Activated naive CD4-positive, alpha-beta T cell treated with Interleukin-2 at 50 U/mL for 16 hours (primary cell): Measurements from ENCODE around the gene CYGB.
"Not testable (repeated sequence)": the region's sequence is repeated elsewhere in the genome, so short reads cannot be mapped to it uniquely, and the experiment has no call there.

ENCODE experiments used
- DNase-seq: peaks from one replicate; pipeline ENCODE4 v3.0.0-alpha.2; 2020

The CYGB gene

DNA sequence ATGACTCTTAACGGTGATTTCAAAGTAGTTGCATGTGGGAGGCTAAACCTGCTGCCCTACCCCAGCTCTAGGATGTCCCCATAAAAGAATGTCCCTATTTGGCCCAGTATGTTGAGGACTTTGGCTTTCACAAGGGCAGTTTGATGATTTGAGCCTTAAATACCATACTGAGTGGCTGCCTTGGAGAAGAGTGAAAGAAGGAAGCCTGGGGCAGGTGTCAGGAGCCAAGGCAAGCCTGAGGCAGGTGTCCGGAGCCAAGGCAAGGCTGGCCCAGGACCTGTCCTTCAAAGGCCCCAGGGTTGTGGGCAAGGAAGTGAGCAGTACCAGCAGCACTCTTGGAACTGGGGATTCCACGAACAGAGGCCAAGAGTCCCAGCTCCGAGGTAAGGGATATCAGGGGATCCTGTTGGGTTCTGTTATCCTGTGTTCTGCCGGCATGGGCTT lies 29.5 kb upstream of the CYGB start:
- no peak for DNase-seq

- DNase-seq = no peak
Observed at GRCh38 chr17:76566613-76566943, 29.1 kb upstream of the CYGB start.

GRCh38 chr17:76565728-76566612 lies 28.5 kb upstream of the CYGB start:
- DNase-seq = no peak

DNA sequence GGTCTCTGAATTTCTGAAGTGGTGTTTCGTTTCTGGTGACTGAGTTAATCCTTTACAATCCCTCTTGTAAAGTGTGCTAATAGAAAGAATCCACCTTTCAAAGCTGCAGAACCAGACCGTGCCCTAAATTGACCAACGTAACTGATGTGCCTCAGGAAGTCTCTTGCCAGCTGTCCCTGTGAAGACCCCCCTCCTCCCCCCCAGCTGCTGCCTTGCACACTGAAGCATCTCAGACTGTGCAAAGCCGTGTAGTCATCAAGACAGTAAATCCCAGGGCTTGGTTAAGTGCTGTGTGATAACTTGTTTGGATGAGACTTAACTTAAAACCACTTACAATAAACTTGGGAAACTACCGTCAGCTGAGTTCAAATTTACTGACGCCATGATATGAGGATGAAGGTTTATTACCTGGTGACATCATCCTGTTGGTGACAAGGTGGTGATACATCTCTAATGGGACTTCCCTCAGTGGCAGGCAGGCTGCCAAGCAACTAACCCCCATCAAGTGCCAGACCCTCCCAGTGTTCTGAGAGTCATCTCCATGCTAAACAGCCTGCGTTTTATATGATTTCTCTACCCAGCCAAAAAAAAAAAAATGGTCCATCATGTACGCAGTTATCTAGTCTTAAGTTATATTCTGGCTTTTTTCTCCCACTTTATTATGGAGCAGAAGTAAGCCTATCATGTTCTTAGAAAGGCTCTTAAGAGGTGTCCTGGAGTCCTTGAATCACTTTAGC lies 27.6 kb upstream of the CYGB start:
- DNase-seq = peak; percentile 52

DNA sequence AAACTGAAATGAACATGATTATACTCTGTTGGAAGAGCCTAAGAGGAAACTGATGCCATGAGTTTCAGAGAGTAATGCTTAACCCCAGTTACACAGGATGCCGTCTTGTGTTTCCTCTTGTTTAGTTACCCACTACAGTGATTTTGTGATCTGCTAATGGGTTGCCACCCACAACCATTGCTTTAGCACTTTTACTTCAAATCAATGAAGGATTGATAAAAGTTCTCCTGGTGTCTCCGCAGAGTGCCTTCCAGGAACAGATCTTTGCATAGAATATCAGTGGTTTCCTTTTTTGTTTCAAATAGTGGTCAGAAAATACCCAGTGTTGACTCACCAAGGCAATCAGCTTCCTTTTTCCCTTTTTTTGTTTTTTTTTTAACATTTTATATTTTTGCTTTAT lies 25.9 kb upstream of the CYGB start:
- DNase-seq = not testable (repeated sequence)

- DNase-seq = peak; percentile 31
Observed at GRCh38 chr17:76562734-76563148, 25.2 kb upstream of the CYGB start.

GRCh38 chr17:76561799-76562268 lies 24.3 kb upstream of the CYGB start:
- no peak for DNase-seq

DNA sequence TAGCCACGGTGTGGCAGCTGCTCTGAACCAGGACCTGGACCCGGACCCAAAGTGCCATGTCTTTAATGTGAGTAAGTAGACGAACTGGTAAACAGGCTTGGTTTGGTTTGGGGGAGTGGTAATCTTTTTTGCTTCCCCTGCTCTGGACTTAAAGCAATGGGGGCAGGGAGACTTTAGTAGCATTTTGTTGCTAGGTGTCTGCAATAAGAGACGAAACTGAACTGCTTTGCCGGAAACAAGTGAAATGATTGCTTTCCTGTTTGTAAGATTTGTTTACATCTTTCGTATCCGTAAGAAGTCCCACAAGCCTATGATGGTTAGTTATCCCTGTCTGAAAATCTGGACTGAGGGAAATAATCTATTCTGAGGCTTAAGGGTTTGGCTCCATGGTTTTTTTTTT lies 23.8 kb upstream of the CYGB start:
- DNase-seq = no peak

GRCh38 chr17:76560877-76561221 lies 23.3 kb upstream of the CYGB start:
- no peak for DNase-seq

DNA sequence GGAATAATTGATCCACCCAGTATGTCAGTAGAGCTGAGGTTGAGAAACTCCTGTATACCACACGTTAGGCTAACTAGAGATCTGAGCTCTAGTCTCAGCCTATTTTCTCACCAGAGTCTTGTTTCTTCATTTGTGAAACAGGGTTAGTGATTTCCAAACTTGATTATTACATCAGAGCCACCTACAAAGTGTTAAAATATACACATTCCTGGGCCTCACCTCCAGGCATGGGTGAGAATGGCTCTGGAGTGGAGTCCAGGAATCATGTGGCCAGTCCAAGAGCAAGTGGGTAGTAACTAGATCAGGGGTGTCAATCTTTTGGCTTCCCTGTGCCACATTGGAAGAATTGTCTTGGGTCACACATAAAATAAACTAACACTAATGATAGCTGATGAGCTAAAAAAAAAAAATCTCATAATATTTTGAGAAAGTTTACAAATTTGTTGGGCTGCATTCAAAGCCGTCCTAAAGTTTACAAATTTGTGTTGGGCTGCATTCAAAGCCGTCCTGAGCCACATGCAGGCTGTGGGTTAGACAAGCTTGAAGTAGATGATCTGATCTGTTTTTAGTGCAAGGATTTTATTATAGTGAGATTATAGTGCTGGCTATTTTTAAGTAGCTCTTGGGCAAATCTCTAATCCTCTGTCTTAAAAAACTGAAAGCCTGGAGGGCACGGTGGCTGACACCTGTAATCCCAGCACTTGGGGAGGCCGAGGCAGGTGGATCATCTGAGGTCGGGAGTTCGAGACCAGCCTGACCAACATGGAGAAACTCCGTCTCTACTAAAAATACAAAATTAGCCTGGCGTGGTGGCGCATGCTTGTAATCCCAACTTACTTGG lies 22.7 kb upstream of the CYGB start:
- DNase-seq = no peak

DNA sequence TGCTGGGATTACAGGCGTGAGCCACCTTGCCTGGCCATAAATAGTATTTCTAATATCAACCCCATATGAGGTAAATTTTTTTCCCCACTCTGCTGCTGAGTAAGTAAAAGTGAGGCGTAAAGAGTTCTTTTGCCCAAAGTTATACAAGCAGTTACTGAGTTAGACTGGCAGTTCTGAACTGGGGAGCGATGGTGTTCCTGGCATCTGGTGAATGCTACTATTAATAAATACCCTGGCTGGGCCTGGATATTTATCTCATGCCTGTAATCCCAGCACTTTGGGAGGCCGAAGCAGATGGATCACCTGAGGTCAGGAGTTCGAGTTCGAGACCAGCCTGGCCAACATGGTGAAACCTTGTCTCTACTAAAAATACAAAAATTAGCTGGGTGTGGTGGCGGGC lies 22.0 kb upstream of the CYGB start:
- DNase-seq = not testable (repeated sequence)

GRCh38 chr17:76558198-76559095 lies 20.9 kb upstream of the CYGB start:
- no peak for DNase-seq

- peak; percentile 94 for DNase-seq
Observed at GRCh38 chr17:76557368-76558197, 20.1 kb upstream of the CYGB start.

GRCh38 chr17:76556765-76557367 lies 19.4 kb upstream of the CYGB start:
- peak; percentile 56 for DNase-seq

DNA sequence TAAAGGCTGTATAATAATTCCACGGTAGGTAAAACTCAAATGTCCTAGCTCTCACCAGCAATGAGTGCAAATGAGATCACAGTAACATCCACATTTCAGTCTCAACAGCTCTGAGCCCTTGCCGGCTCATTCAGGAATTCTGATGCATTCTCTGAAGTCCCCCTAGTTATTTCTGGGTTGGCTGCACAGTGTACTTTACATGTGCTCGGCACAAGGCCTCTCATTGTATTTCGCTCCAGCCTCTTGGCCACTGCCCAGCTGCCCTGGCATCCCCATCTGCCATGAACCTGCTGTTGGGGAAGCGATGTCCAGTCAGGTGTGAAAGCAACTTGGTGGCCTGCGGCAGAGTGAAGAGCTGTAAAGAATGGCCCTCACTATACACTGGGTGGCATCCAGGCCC lies 16.6 kb upstream of the CYGB start:
- DNase-seq = no peak

GRCh38 chr17:76553178-76553908 lies 15.8 kb upstream of the CYGB start:
- no peak for DNase-seq

GRCh38 chr17:76551685-76552084 lies 14.2 kb upstream of the CYGB start:
- no peak for DNase-seq

DNA sequence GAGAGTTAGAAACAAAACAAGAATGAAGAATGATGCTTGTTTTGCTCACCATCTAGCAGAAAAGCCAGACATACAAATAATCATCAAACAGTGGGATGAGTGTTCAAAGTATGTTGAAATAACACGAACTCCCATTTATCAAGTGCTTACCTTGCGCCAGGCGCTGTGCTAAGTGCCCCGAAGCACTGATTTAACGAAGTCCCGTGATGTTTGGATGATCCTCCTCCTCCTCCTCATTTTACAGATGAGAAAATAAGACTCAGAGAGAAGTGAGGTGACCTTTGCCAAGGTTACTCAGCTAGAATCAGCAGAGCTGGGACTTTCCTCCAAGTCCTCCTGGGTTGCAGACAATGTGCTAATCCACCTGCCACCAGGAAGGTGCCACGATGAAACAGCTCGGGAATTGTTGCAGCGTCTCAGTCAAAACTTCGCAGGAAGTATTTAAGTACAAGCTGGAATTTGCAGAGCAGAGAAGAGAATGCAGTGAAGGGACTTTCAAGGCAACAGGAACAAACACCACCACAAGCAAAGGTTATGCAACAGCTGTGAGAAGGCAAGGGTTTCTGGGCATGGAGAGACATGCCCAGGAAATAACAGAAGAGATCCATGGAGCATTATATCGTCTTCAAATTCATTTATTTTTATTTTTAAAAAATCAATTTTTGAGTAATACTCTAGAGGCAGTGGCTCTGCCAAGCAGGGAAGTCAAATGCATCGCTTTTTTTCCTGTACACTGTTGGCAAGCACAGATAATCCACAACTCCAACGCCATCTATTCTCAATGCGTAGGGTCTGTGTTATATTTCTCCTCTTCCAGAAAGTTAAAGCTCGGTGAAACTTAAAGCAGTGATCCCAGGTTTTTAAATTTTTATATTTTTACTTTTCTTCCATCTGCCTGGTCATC lies 13.5 kb upstream of the CYGB start:
- no peak for DNase-seq

- no peak for DNase-seq
Observed at GRCh38 chr17:76549539-76549938, 12.0 kb upstream of the CYGB start.
